HCT116 (cell line): ENCODE measurements around the gene IFI27L2. TPM values are rescaled to one million over a fixed set of nuclear protein-coding genes. Genes with fewer than 3 reads are reported as not detected.

ENCODE experiments used
- ATAC-seq: fragments of 200-7000 bp; cut with Tn5 transposase; 2 replicates; pipeline ENCODE4 v1.9.1; 2020; ENCODE audit warnings: mild to moderate bottlenecking, moderate library complexity
- BruUV-seq: library from RNA; stranded (reverse); fragments of 400-500 nt; replicated peaks from 2 replicates; lab custom pipeline; 2021; lab: Mats Ljungman, UMichigan
- CTCF ChIA-PET: fragments of 300-600 bp; sonication (Branson Sonifier 250); formaldehyde crosslinking; loops from one replicate; lab custom pipeline; 2021; ENCODE audit warnings: antibody characterized with exemption; lab: Charles Lee
- POLR2A ChIA-PET: fragments of 300-600, 350-600 bp; sonication (Branson Sonifier 250); formaldehyde crosslinking; loops from one replicate; lab custom pipeline; 2021; ENCODE audit warnings: antibody characterized with exemption; lab: Charles Lee
- RAD21 ChIA-PET, 2 experiments: fragments of 300-600 bp; sonication (Branson Sonifier 250); formaldehyde crosslinking; loops; one replicate each; lab custom pipeline; 2023; ENCODE audit warnings: low total read pairs in 2 of 2; ENCODE audit not compliant: uncharacterized antibody in 2 of 2, unreplicated experiment in 2 of 2, low non-redundant PET in 1 of 2; lab: Charles Lee
- DNase-seq: peaks from one replicate; pipeline ENCODE4 v3.0.0-alpha.2; 2010; ENCODE audit warnings: low read depth, low spot score
- H2AFZ ChIP-seq: fragments of 200-600 bp; shearing (Covaris generic), sonication (generic); 2 replicates; pipeline ENCODE4 v1.6.1; 2017; ENCODE audit warnings: low read depth, mixed run types, mixed read lengths, antibody characterized with exemption, low read length; ENCODE audit not compliant: poor library complexity, severe bottlenecking
- H3K27ac ChIP-seq: 2 replicates; pipeline ENCODE4 v1.5.1; 2012; ENCODE audit warnings: low read depth, low read length
- H3K27me3 ChIP-seq: fragments of 200-600 bp; sonication (generic); 2 replicates; pipeline ENCODE4 v1.6.1; 2016; ENCODE audit warnings: mixed run types, low read length, mixed read lengths; ENCODE audit not compliant: insufficient read depth
- H3K36me3 ChIP-seq, 2 experiments: fragments of 200-500 bp in 1 of 2; fragments of 200-600 bp in 1 of 2; sonication (Bioruptor generic) in 1 of 2; sonication (generic) in 1 of 2; 2 replicates each; pipeline versions ENCODE4 v1.5.1 to v1.6.1; 2014 to 2016; ENCODE audit warnings: low read length in 2 of 2, inconsistent platforms in 1 of 2, mixed read lengths in 1 of 2, mixed run types in 1 of 2; ENCODE audit not compliant: insufficient read depth in 2 of 2, control insufficient read depth in 1 of 2
- H3K4me1 ChIP-seq, 2 experiments: fragments of 200-600 bp in 1 of 2; sonication (generic) in 1 of 2; 2 replicates each; pipeline versions ENCODE4 v1.5.1 to v1.6.1; 2012 to 2017; ENCODE audit warnings: low read length in 2 of 2, inconsistent platforms in 1 of 2, mild to moderate bottlenecking in 1 of 2, mixed read lengths in 1 of 2, mixed run types in 1 of 2, moderate library complexity in 1 of 2; ENCODE audit not compliant: insufficient read depth in 2 of 2, control insufficient read depth in 1 of 2
- H3K4me2 ChIP-seq: fragments of 200-600 bp; sonication (generic); 2 replicates; pipeline ENCODE4 v1.6.1; 2017; ENCODE audit warnings: mixed run types, low read length, mixed read lengths
- H3K4me3 ChIP-seq, 2 experiments: fragments of 200-600 bp in 1 of 2; sonication (generic) in 1 of 2; replicated peaks in 1 of 2; 2 replicates each; pipeline ENCODE4 v1.5.1; 2011 to 2016; ENCODE audit warnings: low read length in 2 of 2, control low read depth in 1 of 2, low read depth in 1 of 2, mild to moderate bottlenecking in 1 of 2, mixed read lengths in 1 of 2, mixed run types in 1 of 2
- H3K79me2 ChIP-seq: fragments of 200-600 bp; sonication (generic); 2 replicates; pipeline ENCODE4 v1.6.1; 2017; ENCODE audit warnings: mild to moderate bottlenecking, mixed run types, low read length, moderate library complexity, mixed read lengths; ENCODE audit not compliant: insufficient read depth
- H3K9ac ChIP-seq: fragments of 200-600 bp; sonication (generic); 2 replicates; pipeline ENCODE4 v1.6.1; 2016; ENCODE audit warnings: low read length, mixed read lengths
- H3K9me2 ChIP-seq: fragments of 200-600 bp; sonication (generic), shearing (Covaris generic); 2 replicates; pipeline ENCODE4 v1.6.1; 2017; ENCODE audit warnings: mixed run types, mild to moderate bottlenecking, moderate library complexity; ENCODE audit not compliant: insufficient read depth
- H3K9me3 ChIP-seq, 2 experiments: fragments of 200-500 bp in 1 of 2; fragments of 200-600 bp in 1 of 2; sonication (Bioruptor generic) in 1 of 2; sonication (generic) in 1 of 2; 2 replicates each; pipeline ENCODE4 v1.6.1; 2014 to 2017; ENCODE audit warnings: low read length in 2 of 2, mixed read lengths in 2 of 2, inconsistent platforms in 1 of 2, low read depth in 1 of 2, mild to moderate bottlenecking in 1 of 2, mixed run types in 1 of 2, moderate library complexity in 1 of 2; ENCODE audit not compliant: control insufficient read depth in 1 of 2, insufficient read depth in 1 of 2
- H4K20me1 ChIP-seq: fragments of 200-600 bp; sonication (generic), shearing (Covaris generic); 2 replicates; pipeline ENCODE4 v1.6.1; 2017; ENCODE audit warnings: mixed run types, mild to moderate bottlenecking, moderate library complexity; ENCODE audit not compliant: insufficient read depth
- CBX3 ChIP-seq: IDR thresholded peaks from 2 replicates; pipeline ENCODE4 v1.6.1; 2012; ENCODE audit warnings: low read depth
- CEBPB ChIP-seq: IDR thresholded peaks from 2 replicates; pipeline ENCODE4 v1.6.1; 2012; ENCODE audit warnings: low read depth
- EGR1 ChIP-seq: IDR thresholded peaks from 2 replicates; pipeline ENCODE4 v1.6.1; 2012; ENCODE audit warnings: low read depth
- ELF1 ChIP-seq: IDR thresholded peaks from 2 replicates; pipeline ENCODE4 v1.6.1; 2012; ENCODE audit warnings: low read depth, borderline replicate concordance
- FOSL1 ChIP-seq: IDR thresholded peaks from 2 replicates; pipeline ENCODE4 v1.6.1; 2012; ENCODE audit warnings: low read depth
- JUND ChIP-seq: IDR thresholded peaks from 2 replicates; pipeline ENCODE4 v1.6.1; 2012
- POLR2A ChIP-seq: IDR thresholded peaks from 2 replicates; pipeline ENCODE4 v1.7.0; 2011; ENCODE audit warnings: borderline replicate concordance; ENCODE audit not compliant: insufficient read depth, insufficient read length; ENCODE audit errors: extremely low read depth
- POLR2AphosphoS5 ChIP-seq: IDR thresholded peaks from 2 replicates; pipeline ENCODE4 v1.6.1; 2011; ENCODE audit warnings: mild to moderate bottlenecking, low read depth, low read length, moderate library complexity
- RAD21 ChIP-seq: IDR thresholded peaks from 2 replicates; pipeline ENCODE4 v1.6.1; 2012; ENCODE audit warnings: low read depth, mild to moderate bottlenecking
- SIN3A ChIP-seq: IDR thresholded peaks from 2 replicates; pipeline ENCODE4 v1.6.1; 2012; ENCODE audit warnings: low read depth
- SP1 ChIP-seq: IDR thresholded peaks from 2 replicates; pipeline ENCODE4 v1.6.1; 2012; ENCODE audit warnings: low read depth
- SRF ChIP-seq: IDR thresholded peaks from 2 replicates; pipeline ENCODE4 v1.6.1; 2012; ENCODE audit warnings: low read depth
- TCF7L2 ChIP-seq: IDR thresholded peaks from 2 replicates; pipeline ENCODE4 v1.7.0; 2011; ENCODE audit warnings: borderline replicate concordance, inconsistent platforms; ENCODE audit not compliant: insufficient read depth, insufficient read length; ENCODE audit errors: extremely low read depth
- ZFX ChIP-seq: fragments of 450-650 bp; IDR thresholded peaks from 2 replicates; pipeline ENCODE4 v1.6.1; 2017
- ZNF274 ChIP-seq: fragments of 200-500 bp; sonication (Bioruptor generic); IDR thresholded peaks from 2 replicates; pipeline ENCODE4 v1.6.1; 2014; ENCODE audit warnings: mild to moderate bottlenecking, low read depth, low read length, inconsistent platforms
- intact Hi-C: fragments of 100-400 bp; cut with micrococcal nuclease; formaldehyde crosslinking; loops from 2 replicates; pipeline ENCODE4 v1.10.0; 2022
- total RNA-seq: library from RNA; stranded (reverse); gene quantifications from one replicate; pipeline ENCODE4 v1.2.1, GENCODE V29; 2021; ENCODE audit not compliant: unreplicated experiment
- TF ChIP-seq, protein P1 (sequence below), 3 experiments: fragments of 200-600 bp in 1 of 3; sonication (generic) in 1 of 3; IDR thresholded peaks in 2 of 3; conservative IDR thresholded peaks in 1 of 3; 2 replicates each; pipeline ENCODE4 v1.5.1; 2012 to 2017; ENCODE audit warnings: low read depth in 2 of 3, low read length in 2 of 3, antibody characterized with exemption in 1 of 3, borderline replicate concordance in 1 of 3, control low read depth in 1 of 3, mild to moderate bottlenecking in 1 of 3, mixed read lengths in 1 of 3, mixed run types in 1 of 3, moderate library complexity in 1 of 3; ENCODE audit not compliant: insufficient read depth in 1 of 3
- TF ChIP-seq, protein P2 (sequence below): IDR thresholded peaks from 2 replicates; pipeline ENCODE4 v1.6.1; 2011; ENCODE audit warnings: mild to moderate bottlenecking, low read length, moderate library complexity; ENCODE audit not compliant: insufficient replicate concordance; ENCODE audit errors: extremely low read depth

IFI27L2 gene
- total RNA-seq, 1 experiment from 2014 or later = 42.9 TPM

DNA sequence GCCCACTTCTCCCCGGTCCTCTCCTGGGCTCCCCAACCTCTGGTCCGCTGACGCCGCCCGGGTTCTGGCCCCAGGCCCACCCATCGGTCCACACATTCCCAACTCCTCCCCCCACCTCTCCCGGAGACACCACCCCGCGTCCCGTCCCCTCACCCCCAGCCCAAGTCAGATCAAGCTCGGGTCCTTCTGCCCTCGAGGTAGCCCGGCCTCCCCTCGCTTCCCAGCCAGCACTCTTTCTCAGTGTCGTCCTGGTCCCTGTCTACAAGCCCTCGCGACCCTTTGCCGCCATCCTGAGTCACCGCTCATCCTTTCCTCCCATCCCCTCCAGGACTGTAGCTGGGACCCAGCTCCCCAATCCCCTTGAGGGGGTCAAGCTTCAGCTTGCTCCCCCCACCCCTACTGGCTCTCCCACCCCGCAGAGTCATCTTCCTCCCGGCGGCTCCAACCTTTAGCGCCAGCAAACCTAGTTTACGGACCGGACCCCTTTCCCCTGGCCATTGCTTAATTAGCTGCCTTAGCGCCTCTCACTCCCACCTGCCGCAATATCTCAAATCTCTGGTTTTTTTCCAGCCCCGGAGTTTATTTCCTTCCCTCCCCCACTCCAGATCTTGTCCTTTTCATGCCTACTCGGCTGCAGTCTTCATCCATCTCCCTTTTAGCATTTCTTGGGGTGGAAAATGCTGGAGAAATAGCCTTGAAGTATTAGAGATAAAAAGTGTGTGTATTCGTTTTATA lies 45.8 kb upstream of the IFI27L2 start:
- Histone ChIP-seq H3K79me2 (no peaks in the 10 kb centered on the region), H3K9me2 (no peaks in the 10 kb centered on the region), H3K4me2 (peak overlapping the region; percentile 82), H4K20me1 (no peaks in the 10 kb centered on the region), H3K27me3 (no peaks in the 10 kb centered on the region), H3K4me1 (peaks cover 3 to 18% of the 10 kb centered on the region in 2 experiments; a peak in 3 of 4 replicates), H3K9me3 (no peaks in the 10 kb centered on the region), H2AFZ (no peak overlapping the region), H3K9ac (peak overlapping the region; percentile 67), H3K27ac (no peak overlapping the region), H3K36me3 (no peaks in the 10 kb centered on the region), H3K4me3 (peak overlapping the region; percentile 52 to 72)
- no TSS peak for BruUV-seq
- POLR2A ChIA-PET = no interaction called here
- CTCF ChIA-PET = no interaction called here
- RAD21 ChIA-PET = interaction anchor here in 1 of 2 experiments (0.7 kb wide), 1 partner anchor 161 kb away, joined by 3 read pairs; no protein-coding TSS in a partner anchor
- TF ChIP-seq, protein P1, sequence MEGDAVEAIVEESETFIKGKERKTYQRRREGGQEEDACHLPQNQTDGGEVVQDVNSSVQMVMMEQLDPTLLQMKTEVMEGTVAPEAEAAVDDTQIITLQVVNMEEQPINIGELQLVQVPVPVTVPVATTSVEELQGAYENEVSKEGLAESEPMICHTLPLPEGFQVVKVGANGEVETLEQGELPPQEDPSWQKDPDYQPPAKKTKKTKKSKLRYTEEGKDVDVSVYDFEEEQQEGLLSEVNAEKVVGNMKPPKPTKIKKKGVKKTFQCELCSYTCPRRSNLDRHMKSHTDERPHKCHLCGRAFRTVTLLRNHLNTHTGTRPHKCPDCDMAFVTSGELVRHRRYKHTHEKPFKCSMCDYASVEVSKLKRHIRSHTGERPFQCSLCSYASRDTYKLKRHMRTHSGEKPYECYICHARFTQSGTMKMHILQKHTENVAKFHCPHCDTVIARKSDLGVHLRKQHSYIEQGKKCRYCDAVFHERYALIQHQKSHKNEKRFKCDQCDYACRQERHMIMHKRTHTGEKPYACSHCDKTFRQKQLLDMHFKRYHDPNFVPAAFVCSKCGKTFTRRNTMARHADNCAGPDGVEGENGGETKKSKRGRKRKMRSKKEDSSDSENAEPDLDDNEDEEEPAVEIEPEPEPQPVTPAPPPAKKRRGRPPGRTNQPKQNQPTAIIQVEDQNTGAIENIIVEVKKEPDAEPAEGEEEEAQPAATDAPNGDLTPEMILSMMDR (IDR thresholded peaks at IDR 0.05 in 2 of 3, conservative IDR thresholded peaks at IDR 0.05 in 1 of 3; ENCODE audit: borderline replicate concordance in 1 of 3, insufficient read depth in 1 of 3, low read depth in 2 of 3, low read length in 2 of 3) = no peak
- TF ChIP-seq SIN3A (no peak), SRF (no peak), SP1 (no peak), EGR1 (no peak), JUND (no peak), RAD21 (no peak), ZNF274 (no peak), FOSL1 (no peak), TCF7L2 (no peak), POLR2A (no peak), CBX3 (no peak), POLR2AphosphoS5 (no peak), CEBPB (no peak), ELF1 (no peak), ZFX (no peak)
- TF ChIP-seq, protein P2, sequence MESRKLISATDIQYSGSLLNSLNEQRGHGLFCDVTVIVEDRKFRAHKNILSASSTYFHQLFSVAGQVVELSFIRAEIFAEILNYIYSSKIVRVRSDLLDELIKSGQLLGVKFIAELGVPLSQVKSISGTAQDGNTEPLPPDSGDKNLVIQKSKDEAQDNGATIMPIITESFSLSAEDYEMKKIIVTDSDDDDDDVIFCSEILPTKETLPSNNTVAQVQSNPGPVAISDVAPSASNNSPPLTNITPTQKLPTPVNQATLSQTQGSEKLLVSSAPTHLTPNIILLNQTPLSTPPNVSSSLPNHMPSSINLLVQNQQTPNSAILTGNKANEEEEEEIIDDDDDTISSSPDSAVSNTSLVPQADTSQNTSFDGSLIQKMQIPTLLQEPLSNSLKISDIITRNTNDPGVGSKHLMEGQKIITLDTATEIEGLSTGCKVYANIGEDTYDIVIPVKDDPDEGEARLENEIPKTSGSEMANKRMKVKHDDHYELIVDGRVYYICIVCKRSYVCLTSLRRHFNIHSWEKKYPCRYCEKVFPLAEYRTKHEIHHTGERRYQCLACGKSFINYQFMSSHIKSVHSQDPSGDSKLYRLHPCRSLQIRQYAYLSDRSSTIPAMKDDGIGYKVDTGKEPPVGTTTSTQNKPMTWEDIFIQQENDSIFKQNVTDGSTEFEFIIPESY = no peak
- ATAC-seq (no peak), DNase-seq (no peak)
- intact Hi-C loops = no loop called here
